ENCODE results near the gene EGFLAM.

Gene EGFLAM

GRCh38 chr5:38258319-38259061, at the start of gene EGFLAM:
Gene EGFLAM, plus strand, starts transcription at chr5:38258559. Its CDS starts 196 bp downstream, at chr5:38258755.
- DNase-seq = no peak

GRCh38 chr5:38208782-38209378, 49.5 kb upstream of the EGFLAM start:
- DNase-seq = peak; percentile 4 to 45

GRCh38 chr5:38210676-38211353, 47.5 kb upstream of the EGFLAM start:
- DNase-seq = no peak

GRCh38 chr5:38211354-38211710, 47.0 kb upstream of the EGFLAM start:
- DNase-seq = no peak

GRCh38 chr5:38212307-38212706, 46.1 kb upstream of the EGFLAM start:
- DNase-seq = no peak

GRCh38 chr5:38226091-38226490, 32.3 kb upstream of the EGFLAM start:
- no peak for DNase-seq

GRCh38 chr5:38228914-38229313, 29.4 kb upstream of the EGFLAM start:
- DNase-seq = no peak

GRCh38 chr5:38234737-38235136, 23.6 kb upstream of the EGFLAM start:
- no peak for DNase-seq

GRCh38 chr5:38237681-38238080, 20.7 kb upstream of the EGFLAM start:
- DNase-seq = no peak

GRCh38 chr5:38240212-38240611, 18.1 kb upstream of the EGFLAM start:
- DNase-seq = no peak

- DNase-seq = no peak
Measured at GRCh38 chr5:38241655-38242054, 16.7 kb upstream of the EGFLAM start.

- DNase-seq = no peak
Measured at GRCh38 chr5:38245307-38245706, 13.1 kb upstream of the EGFLAM start.

- no peak for DNase-seq
Measured at GRCh38 chr5:38249301-38249700, 9.1 kb upstream of the EGFLAM start.

- no peak for DNase-seq
Measured at GRCh38 chr5:38249812-38250211, 8.5 kb upstream of the EGFLAM start.

- no peak for DNase-seq
Measured at GRCh38 chr5:38250763-38251448, 7.5 kb upstream of the EGFLAM start.

GRCh38 chr5:38253759-38254158, 4.6 kb upstream of the EGFLAM start:
- no peak for DNase-seq

- DNase-seq = no peak
Measured at GRCh38 chr5:38257308-38258041, 884 bp upstream of the EGFLAM start.

GRCh38 chr5:38258042-38258318, 379 bp upstream of the EGFLAM start:
- no peak for DNase-seq

- DNase-seq = no peak
Measured at GRCh38 chr5:38259062-38259808, 876 bp downstream of the EGFLAM start.

- DNase-seq = no peak
Measured at GRCh38 chr5:38259809-38260160, 1.4 kb downstream of the EGFLAM start.

GRCh38 chr5:38263983-38264382, 5.6 kb downstream of the EGFLAM start:
- no peak for DNase-seq

GRCh38 chr5:38265546-38266179, 7.3 kb downstream of the EGFLAM start:
- peak; percentile 4 to 50 for DNase-seq

Data from hippocampal formation (tissue), 2 donors.